ENCODE results near the gene CDH24. TPM values are rescaled to one million over a fixed set of nuclear protein-coding genes. Genes with fewer than 3 reads are reported as not detected.
A peak's percentile ranks its signal among the peaks of the same experiment; 100 is the strongest.

Gene CDH24
- total and polyA plus RNA-seq, 9 of the 15 experiments (the other 6 are each of a cell fraction or from before 2014, with no cell fraction given) = 0.04 to 16.2 (median 4.9) TPM

DNA sequence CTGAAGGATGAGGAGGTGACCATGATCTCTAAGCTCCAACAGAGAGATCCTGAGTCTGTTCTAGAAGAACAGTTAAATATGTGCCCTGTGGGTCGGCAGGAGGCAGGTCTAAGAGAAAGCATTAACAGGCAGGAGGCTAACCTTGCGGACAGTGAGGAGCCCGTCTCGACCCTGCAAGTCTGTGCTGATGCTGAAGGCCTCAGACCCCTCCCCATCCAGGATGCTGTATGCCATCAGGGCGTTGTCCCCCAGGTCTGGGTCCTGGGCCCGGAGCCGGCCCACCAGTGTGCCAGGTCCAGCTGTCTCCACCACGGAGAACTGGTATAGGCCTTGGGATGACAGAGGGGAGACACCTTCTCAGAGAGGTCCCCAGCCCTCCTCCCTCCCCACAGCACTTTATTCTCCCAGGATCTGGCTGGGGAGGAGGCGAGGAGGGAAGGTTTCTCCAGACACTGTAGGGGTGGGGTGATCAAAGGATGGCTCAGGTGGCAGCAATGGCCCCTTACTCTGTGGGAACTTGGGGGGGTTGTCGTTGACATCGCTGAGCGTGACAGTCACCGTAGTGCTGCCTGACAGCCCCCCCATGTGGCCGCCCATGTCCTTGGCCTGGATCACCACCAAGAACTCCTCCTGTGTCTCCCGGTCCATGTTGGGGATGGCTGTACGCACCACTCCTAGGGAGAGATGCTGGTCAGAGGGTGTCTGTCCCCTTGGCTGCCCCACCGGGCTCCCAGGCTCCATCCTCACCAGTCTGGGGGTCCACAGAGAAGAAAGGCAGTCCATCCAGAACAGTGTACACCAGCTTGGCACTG is 3.1 kb downstream of the CDH24 start (continued):
- TF ChIP-seq, protein P1, sequence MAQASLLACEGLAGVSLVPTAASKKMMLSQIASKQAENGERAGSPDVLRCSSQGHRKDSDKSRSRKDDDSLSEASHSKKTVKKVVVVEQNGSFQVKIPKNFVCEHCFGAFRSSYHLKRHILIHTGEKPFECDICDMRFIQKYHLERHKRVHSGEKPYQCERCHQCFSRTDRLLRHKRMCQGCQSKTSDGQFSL (CRISPR knock-in tag; IDR thresholded peaks at IDR 0.05) = peak; percentile 72; the same call in 1 of the 2 replicates
- TF ChIP-seq, protein P1 (tag; IDR thresholded peaks at IDR 0.05) = no peak
- peak; percentile 65 to 90 for TF ChIP-seq RAD21 (CRISPR knock-in tag; conservative IDR thresholded peaks at IDR 0.05 in 1 of 2, IDR thresholded peaks at IDR 0.05 in 1 of 2)
- TF ChIP-seq, protein P2, sequence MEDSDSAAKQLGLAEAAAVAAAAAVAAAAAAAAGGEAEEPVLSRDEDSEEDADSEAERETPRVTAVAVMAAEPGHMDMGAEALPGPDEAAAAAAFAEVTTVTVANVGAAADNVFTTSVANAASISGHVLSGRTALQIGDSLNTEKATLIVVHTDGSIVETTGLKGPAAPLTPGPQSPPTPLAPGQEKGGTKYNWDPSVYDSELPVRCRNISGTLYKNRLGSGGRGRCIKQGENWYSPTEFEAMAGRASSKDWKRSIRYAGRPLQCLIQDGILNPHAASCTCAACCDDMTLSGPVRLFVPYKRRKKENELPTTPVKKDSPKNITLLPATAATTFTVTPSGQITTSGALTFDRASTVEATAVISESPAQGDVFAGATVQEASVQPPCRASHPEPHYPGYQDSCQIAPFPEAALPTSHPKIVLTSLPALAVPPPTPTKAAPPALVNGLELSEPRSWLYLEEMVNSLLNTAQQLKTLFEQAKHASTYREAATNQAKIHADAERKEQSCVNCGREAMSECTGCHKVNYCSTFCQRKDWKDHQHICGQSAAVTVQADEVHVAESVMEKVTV (CRISPR knock-in tag; IDR thresholded peaks at IDR 0.05) = peak; percentile 63; the same call in 1 of the 2 replicates
- TF ChIP-seq, protein P3, sequence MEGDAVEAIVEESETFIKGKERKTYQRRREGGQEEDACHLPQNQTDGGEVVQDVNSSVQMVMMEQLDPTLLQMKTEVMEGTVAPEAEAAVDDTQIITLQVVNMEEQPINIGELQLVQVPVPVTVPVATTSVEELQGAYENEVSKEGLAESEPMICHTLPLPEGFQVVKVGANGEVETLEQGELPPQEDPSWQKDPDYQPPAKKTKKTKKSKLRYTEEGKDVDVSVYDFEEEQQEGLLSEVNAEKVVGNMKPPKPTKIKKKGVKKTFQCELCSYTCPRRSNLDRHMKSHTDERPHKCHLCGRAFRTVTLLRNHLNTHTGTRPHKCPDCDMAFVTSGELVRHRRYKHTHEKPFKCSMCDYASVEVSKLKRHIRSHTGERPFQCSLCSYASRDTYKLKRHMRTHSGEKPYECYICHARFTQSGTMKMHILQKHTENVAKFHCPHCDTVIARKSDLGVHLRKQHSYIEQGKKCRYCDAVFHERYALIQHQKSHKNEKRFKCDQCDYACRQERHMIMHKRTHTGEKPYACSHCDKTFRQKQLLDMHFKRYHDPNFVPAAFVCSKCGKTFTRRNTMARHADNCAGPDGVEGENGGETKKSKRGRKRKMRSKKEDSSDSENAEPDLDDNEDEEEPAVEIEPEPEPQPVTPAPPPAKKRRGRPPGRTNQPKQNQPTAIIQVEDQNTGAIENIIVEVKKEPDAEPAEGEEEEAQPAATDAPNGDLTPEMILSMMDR (IDR thresholded peaks at IDR 0.05 in 2 of 3, conservative IDR thresholded peaks at IDR 0.05 in 1 of 3; ENCODE audit: insufficient read depth in 2 of 3, low read depth in 1 of 3, low read length in 3 of 3) = peak; percentile 77 to 80 (median 79)
- TF ChIP-seq, protein P4, sequence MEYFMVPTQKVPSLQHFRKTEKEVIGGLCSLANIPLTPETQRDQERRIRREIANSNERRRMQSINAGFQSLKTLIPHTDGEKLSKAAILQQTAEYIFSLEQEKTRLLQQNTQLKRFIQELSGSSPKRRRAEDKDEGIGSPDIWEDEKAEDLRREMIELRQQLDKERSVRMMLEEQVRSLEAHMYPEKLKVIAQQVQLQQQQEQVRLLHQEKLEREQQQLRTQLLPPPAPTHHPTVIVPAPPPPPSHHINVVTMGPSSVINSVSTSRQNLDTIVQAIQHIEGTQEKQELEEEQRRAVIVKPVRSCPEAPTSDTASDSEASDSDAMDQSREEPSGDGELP (CRISPR knock-in tag; IDR thresholded peaks at IDR 0.05; ENCODE audit: borderline replicate concordance) = peak; percentile 42; the same call in 1 of the 2 replicates
- TF ChIP-seq TCFL5 (CRISPR knock-in tag; conservative IDR thresholded peaks at IDR 0.05) = no peak
- TF ChIP-seq POLR3G (IDR thresholded peaks at IDR 0.05; ENCODE audit: extremely low read depth, insufficient read length, insufficient replicate concordance) = no peak
- TF ChIP-seq MYC (IDR thresholded peaks at IDR 0.05; ENCODE audit: low read depth, low read length) = peak; percentile 42; the same call in 1 of the 2 replicates
- TF ChIP-seq MYC (CRISPR knock-in tag; IDR thresholded peaks at IDR 0.05; ENCODE audit: borderline replicate concordance, low read depth) = no peak
- TF ChIP-seq STAG1 (CRISPR knock-in tag; IDR thresholded peaks at IDR 0.05; ENCODE audit: borderline replicate concordance) = peak; percentile 51; the same call in 1 of the 2 replicates
- TF ChIP-seq, protein P5, sequence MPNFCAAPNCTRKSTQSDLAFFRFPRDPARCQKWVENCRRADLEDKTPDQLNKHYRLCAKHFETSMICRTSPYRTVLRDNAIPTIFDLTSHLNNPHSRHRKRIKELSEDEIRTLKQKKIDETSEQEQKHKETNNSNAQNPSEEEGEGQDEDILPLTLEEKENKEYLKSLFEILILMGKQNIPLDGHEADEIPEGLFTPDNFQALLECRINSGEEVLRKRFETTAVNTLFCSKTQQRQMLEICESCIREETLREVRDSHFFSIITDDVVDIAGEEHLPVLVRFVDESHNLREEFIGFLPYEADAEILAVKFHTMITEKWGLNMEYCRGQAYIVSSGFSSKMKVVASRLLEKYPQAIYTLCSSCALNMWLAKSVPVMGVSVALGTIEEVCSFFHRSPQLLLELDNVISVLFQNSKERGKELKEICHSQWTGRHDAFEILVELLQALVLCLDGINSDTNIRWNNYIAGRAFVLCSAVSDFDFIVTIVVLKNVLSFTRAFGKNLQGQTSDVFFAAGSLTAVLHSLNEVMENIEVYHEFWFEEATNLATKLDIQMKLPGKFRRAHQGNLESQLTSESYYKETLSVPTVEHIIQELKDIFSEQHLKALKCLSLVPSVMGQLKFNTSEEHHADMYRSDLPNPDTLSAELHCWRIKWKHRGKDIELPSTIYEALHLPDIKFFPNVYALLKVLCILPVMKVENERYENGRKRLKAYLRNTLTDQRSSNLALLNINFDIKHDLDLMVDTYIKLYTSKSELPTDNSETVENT (CRISPR knock-in tag; IDR thresholded peaks at IDR 0.05) = no peak
- peak; percentile 86 for TF ChIP-seq SMC3 (conservative IDR thresholded peaks at IDR 0.05; ENCODE audit: insufficient read depth, low read depth, low read length)
- TF ChIP-seq, protein P6, sequence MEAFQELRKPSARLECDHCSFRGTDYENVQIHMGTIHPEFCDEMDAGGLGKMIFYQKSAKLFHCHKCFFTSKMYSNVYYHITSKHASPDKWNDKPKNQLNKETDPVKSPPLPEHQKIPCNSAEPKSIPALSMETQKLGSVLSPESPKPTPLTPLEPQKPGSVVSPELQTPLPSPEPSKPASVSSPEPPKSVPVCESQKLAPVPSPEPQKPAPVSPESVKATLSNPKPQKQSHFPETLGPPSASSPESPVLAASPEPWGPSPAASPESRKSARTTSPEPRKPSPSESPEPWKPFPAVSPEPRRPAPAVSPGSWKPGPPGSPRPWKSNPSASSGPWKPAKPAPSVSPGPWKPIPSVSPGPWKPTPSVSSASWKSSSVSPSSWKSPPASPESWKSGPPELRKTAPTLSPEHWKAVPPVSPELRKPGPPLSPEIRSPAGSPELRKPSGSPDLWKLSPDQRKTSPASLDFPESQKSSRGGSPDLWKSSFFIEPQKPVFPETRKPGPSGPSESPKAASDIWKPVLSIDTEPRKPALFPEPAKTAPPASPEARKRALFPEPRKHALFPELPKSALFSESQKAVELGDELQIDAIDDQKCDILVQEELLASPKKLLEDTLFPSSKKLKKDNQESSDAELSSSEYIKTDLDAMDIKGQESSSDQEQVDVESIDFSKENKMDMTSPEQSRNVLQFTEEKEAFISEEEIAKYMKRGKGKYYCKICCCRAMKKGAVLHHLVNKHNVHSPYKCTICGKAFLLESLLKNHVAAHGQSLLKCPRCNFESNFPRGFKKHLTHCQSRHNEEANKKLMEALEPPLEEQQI (IDR thresholded peaks at IDR 0.05) = no peak
